Panc1 (cell line): Measurements from ENCODE around the gene RSU1.

Experiments
- POLR2AphosphoS5 ChIP-seq: IDR thresholded peaks from 2 replicates; pipeline ENCODE4 v1.6.1; 2012; ENCODE audit warnings: mild to moderate bottlenecking, low read depth, low read length, moderate library complexity
- TF ChIP-seq, protein P1 (sequence below): fragments of 450-650 bp; IDR thresholded peaks from 2 replicates; pipeline ENCODE4 v1.5.1; 2017; ENCODE audit warnings: mild to moderate bottlenecking
- TF ChIP-seq, protein P2 (sequence below), 2 experiments: IDR thresholded peaks; 2 replicates each; pipeline ENCODE4 v1.6.1; 2011 to 2012; ENCODE audit warnings: low read depth in 2 of 2, control low read depth in 1 of 2, low read length in 1 of 2, mild to moderate bottlenecking in 1 of 2, moderate library complexity in 1 of 2; ENCODE audit not compliant: insufficient read depth in 1 of 2

DNA sequence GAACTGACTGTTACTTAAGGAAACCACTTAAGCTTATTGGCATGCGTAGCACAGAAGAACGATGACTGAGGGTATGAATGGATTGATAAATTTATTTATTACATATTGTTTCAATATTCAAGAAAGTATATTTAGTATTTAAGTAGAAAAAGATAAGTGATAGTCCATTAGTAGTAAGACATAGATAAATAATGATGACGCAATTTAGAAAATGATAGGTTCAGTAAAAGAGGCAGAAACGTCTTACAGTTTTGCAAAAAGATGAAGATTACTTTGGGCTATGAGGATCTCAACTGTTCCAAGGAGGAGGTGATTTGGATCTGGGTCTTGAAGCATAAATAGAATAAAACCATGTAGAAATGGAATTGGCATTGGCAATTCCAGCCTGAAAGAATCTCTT lies 36.6 kb upstream of the RSU1 start:
- TF ChIP-seq, protein P1, sequence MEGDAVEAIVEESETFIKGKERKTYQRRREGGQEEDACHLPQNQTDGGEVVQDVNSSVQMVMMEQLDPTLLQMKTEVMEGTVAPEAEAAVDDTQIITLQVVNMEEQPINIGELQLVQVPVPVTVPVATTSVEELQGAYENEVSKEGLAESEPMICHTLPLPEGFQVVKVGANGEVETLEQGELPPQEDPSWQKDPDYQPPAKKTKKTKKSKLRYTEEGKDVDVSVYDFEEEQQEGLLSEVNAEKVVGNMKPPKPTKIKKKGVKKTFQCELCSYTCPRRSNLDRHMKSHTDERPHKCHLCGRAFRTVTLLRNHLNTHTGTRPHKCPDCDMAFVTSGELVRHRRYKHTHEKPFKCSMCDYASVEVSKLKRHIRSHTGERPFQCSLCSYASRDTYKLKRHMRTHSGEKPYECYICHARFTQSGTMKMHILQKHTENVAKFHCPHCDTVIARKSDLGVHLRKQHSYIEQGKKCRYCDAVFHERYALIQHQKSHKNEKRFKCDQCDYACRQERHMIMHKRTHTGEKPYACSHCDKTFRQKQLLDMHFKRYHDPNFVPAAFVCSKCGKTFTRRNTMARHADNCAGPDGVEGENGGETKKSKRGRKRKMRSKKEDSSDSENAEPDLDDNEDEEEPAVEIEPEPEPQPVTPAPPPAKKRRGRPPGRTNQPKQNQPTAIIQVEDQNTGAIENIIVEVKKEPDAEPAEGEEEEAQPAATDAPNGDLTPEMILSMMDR, result no peak
- TF ChIP-seq POLR2AphosphoS5, result no peak
- TF ChIP-seq, protein P2, sequence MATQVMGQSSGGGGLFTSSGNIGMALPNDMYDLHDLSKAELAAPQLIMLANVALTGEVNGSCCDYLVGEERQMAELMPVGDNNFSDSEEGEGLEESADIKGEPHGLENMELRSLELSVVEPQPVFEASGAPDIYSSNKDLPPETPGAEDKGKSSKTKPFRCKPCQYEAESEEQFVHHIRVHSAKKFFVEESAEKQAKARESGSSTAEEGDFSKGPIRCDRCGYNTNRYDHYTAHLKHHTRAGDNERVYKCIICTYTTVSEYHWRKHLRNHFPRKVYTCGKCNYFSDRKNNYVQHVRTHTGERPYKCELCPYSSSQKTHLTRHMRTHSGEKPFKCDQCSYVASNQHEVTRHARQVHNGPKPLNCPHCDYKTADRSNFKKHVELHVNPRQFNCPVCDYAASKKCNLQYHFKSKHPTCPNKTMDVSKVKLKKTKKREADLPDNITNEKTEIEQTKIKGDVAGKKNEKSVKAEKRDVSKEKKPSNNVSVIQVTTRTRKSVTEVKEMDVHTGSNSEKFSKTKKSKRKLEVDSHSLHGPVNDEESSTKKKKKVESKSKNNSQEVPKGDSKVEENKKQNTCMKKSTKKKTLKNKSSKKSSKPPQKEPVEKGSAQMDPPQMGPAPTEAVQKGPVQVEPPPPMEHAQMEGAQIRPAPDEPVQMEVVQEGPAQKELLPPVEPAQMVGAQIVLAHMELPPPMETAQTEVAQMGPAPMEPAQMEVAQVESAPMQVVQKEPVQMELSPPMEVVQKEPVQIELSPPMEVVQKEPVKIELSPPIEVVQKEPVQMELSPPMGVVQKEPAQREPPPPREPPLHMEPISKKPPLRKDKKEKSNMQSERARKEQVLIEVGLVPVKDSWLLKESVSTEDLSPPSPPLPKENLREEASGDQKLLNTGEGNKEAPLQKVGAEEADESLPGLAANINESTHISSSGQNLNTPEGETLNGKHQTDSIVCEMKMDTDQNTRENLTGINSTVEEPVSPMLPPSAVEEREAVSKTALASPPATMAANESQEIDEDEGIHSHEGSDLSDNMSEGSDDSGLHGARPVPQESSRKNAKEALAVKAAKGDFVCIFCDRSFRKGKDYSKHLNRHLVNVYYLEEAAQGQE (IDR thresholded peaks at IDR 0.05; ENCODE audit: insufficient read depth in 1 of 2, low read depth in 2 of 2, low read length in 1 of 2), result no peak
